ENCODE results near the gene ATP10A.

GRCh38 chr15:25665913-25666312, 197.2 kb downstream of the ATP10A start:
- no peak for TF ChIP-seq RAD21 (IDR thresholded peaks at IDR 0.05; ENCODE audit: low read length)
- no peak for TF ChIP-seq POLR2AphosphoS5 (IDR thresholded peaks at IDR 0.05; ENCODE audit: low read depth, low read length)
- no peak for TF ChIP-seq CTCF (IDR thresholded peaks at IDR 0.05)
- no peak for TF ChIP-seq MXI1 (IDR thresholded peaks at IDR 0.05; ENCODE audit: low read depth, low read length)
- no peak for TF ChIP-seq USF2 (IDR thresholded peaks at IDR 0.05; ENCODE audit: borderline replicate concordance, low read depth, low read length)
- no peak for TF ChIP-seq YY1 (IDR thresholded peaks at IDR 0.05; ENCODE audit: low read depth)
- TF ChIP-seq ZBTB33 (IDR thresholded peaks at IDR 0.05; ENCODE audit: borderline replicate concordance, low read depth) = no peak
